Endodermal cell (in vitro differentiated cells): Measurements from ENCODE around the gene TNRC18. TPM values are rescaled to one million over a fixed set of nuclear protein-coding genes. Genes with fewer than 3 reads are reported as not detected.

Source experiments
- DNase-seq: peaks from one replicate; pipeline ENCODE4 v3.0.0-alpha.2; 2017
- H3K27ac ChIP-seq: 2 replicates; pipeline ENCODE4 v1.5.1; 2013; ENCODE audit warnings: mild to moderate bottlenecking, low read depth, low read length, moderate library complexity
- H3K27me3 ChIP-seq: 2 replicates; pipeline ENCODE4 v1.6.1; 2013; ENCODE audit warnings: mild to moderate bottlenecking, low read length, moderate library complexity; ENCODE audit not compliant: insufficient read depth, control insufficient read depth, poor library complexity, severe bottlenecking
- H3K36me3 ChIP-seq: 2 replicates; pipeline ENCODE4 v1.7.0; 2013; ENCODE audit warnings: mild to moderate bottlenecking, low read length, moderate library complexity; ENCODE audit not compliant: control insufficient read depth, insufficient read depth
- H3K4me1 ChIP-seq: one replicate; pipeline ENCODE4 v1.7.0; 2013; ENCODE audit warnings: low read length; ENCODE audit not compliant: control insufficient read depth, insufficient read depth
- H3K4me3 ChIP-seq: 2 replicates; pipeline ENCODE4 v1.5.1; 2013; ENCODE audit warnings: mild to moderate bottlenecking, low read length, moderate library complexity
- H3K9ac ChIP-seq: 2 replicates; pipeline ENCODE4 v1.6.1; 2013; ENCODE audit warnings: mild to moderate bottlenecking, low read length, moderate library complexity; ENCODE audit not compliant: poor library complexity, severe bottlenecking; ENCODE audit errors: extremely low read depth
- H3K9me3 ChIP-seq: 2 replicates; pipeline ENCODE4 v1.6.1; 2013; ENCODE audit warnings: mild to moderate bottlenecking, low read length, moderate library complexity; ENCODE audit not compliant: control insufficient read depth
- H3K27ac Mint-ChIP-seq: 2 replicates; pipeline ENCODE4 v1.8.0; 2020; ENCODE audit warnings: mixed read lengths
- H3K27me3 Mint-ChIP-seq: 2 replicates; pipeline ENCODE4 v1.8.0; 2021; ENCODE audit warnings: mild to moderate bottlenecking, mixed read lengths; ENCODE audit not compliant: insufficient read depth
- H3K36me3 Mint-ChIP-seq: 2 replicates; pipeline ENCODE4 v1.8.0; 2020; ENCODE audit warnings: low read depth, mixed read lengths
- H3K4me1 Mint-ChIP-seq: 2 replicates; pipeline ENCODE4 v1.8.0; 2020; ENCODE audit warnings: mixed read lengths
- H3K4me3 Mint-ChIP-seq: 2 replicates; pipeline ENCODE4 v1.8.0; 2020; ENCODE audit warnings: mild to moderate bottlenecking, moderate library complexity, mixed read lengths
- H3K9me3 Mint-ChIP-seq: 2 replicates; pipeline ENCODE4 v1.8.0; 2020; ENCODE audit warnings: mild to moderate bottlenecking, mixed read lengths
- WGBS, 2 experiments: methylation state at CpG; one replicate each; pipeline versions ENCODE4 v1.1.5 to v1.1.7; 2013; ENCODE audit warnings: missing lambda C conversion rate in 2 of 2, mixed read lengths in 1 of 2; ENCODE audit not compliant: insufficient coverage in 1 of 2, insufficient read length in 1 of 2; 5-methylcytosine and 5-hydroxymethylcytosine counted together
- total RNA-seq, 2 donors: library from RNA; stranded (reverse); fragmentation: NEBNext Ultra II Directional in 1 of 2; extraction: Animal tissue kit (Norgen Biotek cat#: 25700) in 1 of 2; gene quantifications; 2 replicates in 1 of 2; 3 replicates in 1 of 2; pipeline ENCODE4 v1.2.1, GENCODE V29; 2021
- TF ChIP-seq, protein P1 (sequence below): fragments of 200-600 bp; sonication (generic); conservative IDR thresholded peaks from 2 replicates; pipeline ENCODE4 v1.5.0; 2021; ENCODE audit warnings: antibody characterized with exemption, mild to moderate bottlenecking

TNRC18 gene
- total RNA-seq, 2 donors from 2014 or later, result 103 to 136 TPM

- Histone ChIP-seq H3K4me3 (no peak overlapping the region), H3K27me3 (no peaks in the 10 kb centered on the region), H3K4me1 (no peaks in the 10 kb centered on the region), H3K27ac (no peak overlapping the region), H3K9me3 (no peaks in the 10 kb centered on the region), H3K36me3 (peaks cover 55% of the 10 kb centered on the region), H3K9ac (no peak overlapping the region)
- peak overlapping the region; percentile 80 for H3K27ac Mint-ChIP-seq
- no peak overlapping the region for H3K4me3 Mint-ChIP-seq
- no peak for DNase-seq
- WGBS, 2 experiments, result 95% methylated on average over 14 to 30 of the region's 30 CpGs
- H3K27me3 Mint-ChIP-seq, result no peaks in the 10 kb centered on the region
- H3K9me3 Mint-ChIP-seq, result peaks cover 7% of the 10 kb centered on the region
- peaks cover 8% of the 10 kb centered on the region for H3K4me1 Mint-ChIP-seq
- TF ChIP-seq, protein P1, sequence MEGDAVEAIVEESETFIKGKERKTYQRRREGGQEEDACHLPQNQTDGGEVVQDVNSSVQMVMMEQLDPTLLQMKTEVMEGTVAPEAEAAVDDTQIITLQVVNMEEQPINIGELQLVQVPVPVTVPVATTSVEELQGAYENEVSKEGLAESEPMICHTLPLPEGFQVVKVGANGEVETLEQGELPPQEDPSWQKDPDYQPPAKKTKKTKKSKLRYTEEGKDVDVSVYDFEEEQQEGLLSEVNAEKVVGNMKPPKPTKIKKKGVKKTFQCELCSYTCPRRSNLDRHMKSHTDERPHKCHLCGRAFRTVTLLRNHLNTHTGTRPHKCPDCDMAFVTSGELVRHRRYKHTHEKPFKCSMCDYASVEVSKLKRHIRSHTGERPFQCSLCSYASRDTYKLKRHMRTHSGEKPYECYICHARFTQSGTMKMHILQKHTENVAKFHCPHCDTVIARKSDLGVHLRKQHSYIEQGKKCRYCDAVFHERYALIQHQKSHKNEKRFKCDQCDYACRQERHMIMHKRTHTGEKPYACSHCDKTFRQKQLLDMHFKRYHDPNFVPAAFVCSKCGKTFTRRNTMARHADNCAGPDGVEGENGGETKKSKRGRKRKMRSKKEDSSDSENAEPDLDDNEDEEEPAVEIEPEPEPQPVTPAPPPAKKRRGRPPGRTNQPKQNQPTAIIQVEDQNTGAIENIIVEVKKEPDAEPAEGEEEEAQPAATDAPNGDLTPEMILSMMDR, result no peak
- peaks cover 41% of the 10 kb centered on the region for H3K36me3 Mint-ChIP-seq
Observed at GRCh38 chr7:5396999-5397663, 26.5 kb downstream of the TNRC18 start.

- Mint-ChIP-seq H3K36me3 (peaks cover 42% of the 10 kb centered on the region), H3K4me1 (peaks cover 8% of the 10 kb centered on the region), H3K27ac (no peak overlapping the region), H3K27me3 (no peaks in the 10 kb centered on the region), H3K9me3 (peaks cover 1% of the 10 kb centered on the region), H3K4me3 (no peak overlapping the region)
- WGBS, 2 experiments, result 95 to 96% methylated on average over 5 to 6 of the region's 6 CpGs
- H3K4me3 ChIP-seq, result no peak overlapping the region
- no peak for DNase-seq
- H3K27me3 ChIP-seq, result no peaks in the 10 kb centered on the region
- H3K4me1 ChIP-seq, result no peaks in the 10 kb centered on the region
- TF ChIP-seq, protein P1, result no peak
- H3K9ac ChIP-seq, result no peak overlapping the region
- no peak overlapping the region for H3K27ac ChIP-seq
- no peaks in the 10 kb centered on the region for H3K9me3 ChIP-seq
- H3K36me3 ChIP-seq, result peaks cover 59% of the 10 kb centered on the region
Observed at GRCh38 chr7:5396542-5396941, 27.1 kb downstream of the TNRC18 start.

DNA sequence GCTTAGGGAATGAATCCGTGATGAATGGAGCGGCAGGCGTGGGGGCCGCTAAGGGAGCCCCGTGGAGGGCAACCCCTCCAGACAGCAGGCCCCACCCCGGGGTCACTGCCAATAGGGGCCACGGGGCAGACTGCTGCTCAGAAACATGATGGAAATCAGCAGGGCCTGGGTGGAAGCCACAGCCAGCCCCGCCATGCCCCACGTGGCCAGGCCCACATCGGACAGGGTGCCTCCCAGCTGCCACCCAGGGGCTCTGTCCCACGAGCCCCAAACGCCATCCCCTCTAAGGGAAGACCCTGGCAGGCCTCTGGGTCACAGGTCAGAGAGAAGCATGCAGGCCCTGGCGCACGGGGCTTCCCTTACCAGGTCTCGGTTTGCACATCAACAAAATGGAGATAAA is 28.4 kb downstream of the TNRC18 start:
- TF ChIP-seq, protein P1, result no peak
- no peak overlapping the region for H3K27ac ChIP-seq

More for the DNA sequence above, 28.4 kb downstream of the TNRC18 start:
- Histone ChIP-seq H3K4me3 (no peak overlapping the region), H3K27me3 (no peaks in the 10 kb centered on the region), H3K9me3 (no peaks in the 10 kb centered on the region), H3K4me1 (no peaks in the 10 kb centered on the region), H3K36me3 (peaks cover 62% of the 10 kb centered on the region), H3K9ac (no peak overlapping the region)
- Mint-ChIP-seq H3K27me3 (no peaks in the 10 kb centered on the region), H3K9me3 (no peaks in the 10 kb centered on the region), H3K27ac (no peak overlapping the region), H3K4me1 (peaks cover 5% of the 10 kb centered on the region), H3K36me3 (peaks cover 43% of the 10 kb centered on the region), H3K4me3 (no peak overlapping the region)
- no peak for DNase-seq
- WGBS, 2 experiments, result 96 to 100% methylated on average over 9 to 15 of the region's 15 CpGs
